H4 (cell line): ENCODE data around the gene SLCO2A1. TPM values are rescaled to one million over a fixed set of nuclear protein-coding genes. Genes with fewer than 3 reads are reported as not detected.

Source experiments
- DNase-seq: peaks from one replicate; pipeline ENCODE4 v3.0.0-alpha.2; 2015; ENCODE audit warnings: low spot score
- total RNA-seq: library from RNA; depleted of rRNA; stranded (reverse); fragments of >200 nt; shearing (Covaris generic); gene quantifications from 2 replicates; pipeline ENCODE4 v1.2.3, GENCODE V29; 2014

The SLCO2A1 gene
- total RNA-seq, 1 experiment from 2014 or later: 0.06 TPM

DNA sequence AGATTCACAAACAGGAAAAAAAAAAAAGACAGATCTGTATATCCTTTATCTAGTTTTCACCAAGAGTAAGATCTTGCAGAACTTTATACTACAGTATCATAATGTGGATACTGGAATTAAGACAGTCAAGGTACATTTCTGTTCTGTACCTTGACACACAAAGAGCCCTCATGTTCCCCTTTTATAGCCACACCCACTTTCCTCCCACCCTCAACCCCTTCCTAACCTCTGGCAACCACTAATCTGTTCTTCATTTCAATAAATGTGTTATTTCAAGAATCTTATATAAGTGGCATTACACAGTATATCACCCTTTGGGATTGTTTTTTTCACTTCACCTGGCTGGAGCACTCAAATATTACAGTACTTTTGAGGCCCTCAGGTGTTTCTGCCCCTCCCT, 130.4 kb downstream of the SLCO2A1 start:
- DNase-seq: no peak

DNA sequence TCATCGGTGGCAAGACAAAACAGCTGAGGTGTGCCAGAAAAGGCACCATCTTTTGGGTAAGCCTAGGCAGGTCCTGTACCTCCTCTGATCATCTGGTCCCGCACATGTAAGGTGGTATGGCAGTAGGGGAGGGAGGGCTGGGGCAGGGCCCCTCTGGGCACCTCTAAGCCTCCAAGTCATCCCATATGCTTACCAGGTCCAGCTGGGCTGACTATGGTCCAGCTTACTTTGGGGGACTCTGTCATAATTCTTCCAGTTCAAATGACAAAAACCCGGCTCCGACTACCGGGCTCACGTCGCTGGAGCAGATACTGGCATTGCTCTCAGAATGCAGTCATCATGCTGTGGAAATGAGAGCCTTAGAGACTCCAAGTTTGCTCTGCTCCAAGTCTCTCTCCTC, 132.2 kb downstream of the SLCO2A1 start:
- no peak for DNase-seq

DNA sequence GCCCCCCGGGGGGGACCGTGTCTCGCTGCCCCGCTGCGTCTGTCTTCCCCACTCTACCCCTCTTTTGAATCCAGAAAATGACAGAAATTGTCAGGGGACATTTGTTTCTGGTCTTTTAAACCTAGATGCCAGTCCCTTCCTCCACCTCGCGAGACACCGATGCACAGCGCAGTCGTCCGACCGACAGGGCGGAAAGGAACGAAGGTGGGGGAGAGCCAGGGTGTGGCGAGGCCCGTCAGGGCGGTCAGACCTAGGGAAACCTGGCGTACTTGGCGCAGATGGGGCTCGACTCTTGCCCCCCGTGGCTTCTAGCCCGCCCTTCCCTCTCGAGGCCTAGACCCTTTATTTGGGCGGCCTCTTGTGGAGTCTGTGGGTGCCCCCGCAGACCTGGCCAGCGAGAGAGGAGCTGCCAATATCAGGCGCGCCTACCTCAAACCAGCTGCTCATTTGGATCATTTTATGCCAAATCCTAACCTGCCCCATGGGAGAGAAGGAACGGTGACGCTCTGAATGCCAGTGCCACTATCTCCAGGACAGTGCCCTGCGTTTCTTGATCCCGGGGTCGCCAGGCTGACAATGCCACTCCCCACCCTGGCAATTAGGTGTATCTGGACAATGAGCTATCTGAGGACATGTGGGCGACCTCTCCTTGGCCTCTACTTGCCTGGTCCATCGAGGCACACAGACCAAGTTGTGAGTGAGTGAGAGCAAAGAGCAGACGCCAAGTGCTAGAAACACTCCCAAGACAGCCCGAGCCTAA, 133.5 kb downstream of the SLCO2A1 start:
- no peak for DNase-seq

DNA sequence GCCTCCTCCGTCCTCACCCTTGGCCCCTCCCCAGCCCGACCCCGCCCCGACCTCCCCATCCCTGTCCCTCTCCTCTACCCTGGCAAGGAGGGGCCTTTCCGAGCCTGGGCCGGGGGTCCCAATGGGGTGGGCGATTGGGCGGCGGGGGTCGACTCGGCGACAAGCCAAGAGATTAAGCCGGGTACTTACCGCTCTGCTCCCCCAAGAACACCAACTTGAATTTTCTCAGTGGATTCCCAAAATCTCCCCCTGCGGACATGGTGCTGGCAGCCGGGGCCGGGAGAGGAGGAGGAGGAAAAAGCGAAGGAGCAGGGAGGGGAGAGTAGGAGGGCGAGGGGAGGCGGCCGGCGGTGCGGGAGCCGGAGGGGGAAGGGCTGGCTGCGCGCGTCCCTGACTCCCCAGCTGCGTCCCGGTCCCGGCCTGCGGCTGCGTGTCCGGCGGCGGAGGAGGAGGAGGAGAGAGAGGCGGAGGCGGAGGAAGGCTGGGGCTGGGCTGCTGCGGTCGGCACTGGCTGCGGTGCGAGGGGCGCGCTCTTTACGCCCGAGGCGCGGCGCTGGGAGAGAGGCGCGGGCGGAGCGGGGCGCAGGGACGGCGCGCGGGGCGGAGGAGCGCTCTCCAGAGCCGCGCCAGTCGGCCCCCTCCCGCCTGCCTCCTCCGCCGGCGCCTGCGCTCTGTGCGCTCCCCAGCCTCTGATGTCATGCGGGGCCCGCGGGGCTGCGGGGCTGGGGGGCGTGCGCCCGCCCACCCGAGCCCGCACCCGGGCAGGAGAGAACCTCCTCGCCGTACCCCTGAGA, 134.3 kb downstream of the SLCO2A1 start, which contains the start of gene RAB6B:
TSS of gene RAB6B (minus strand) at position 675 of the 794 bp plus-strand sequence. CDS start at position 259, 416 bp downstream.
- DNase-seq: no peak

DNA sequence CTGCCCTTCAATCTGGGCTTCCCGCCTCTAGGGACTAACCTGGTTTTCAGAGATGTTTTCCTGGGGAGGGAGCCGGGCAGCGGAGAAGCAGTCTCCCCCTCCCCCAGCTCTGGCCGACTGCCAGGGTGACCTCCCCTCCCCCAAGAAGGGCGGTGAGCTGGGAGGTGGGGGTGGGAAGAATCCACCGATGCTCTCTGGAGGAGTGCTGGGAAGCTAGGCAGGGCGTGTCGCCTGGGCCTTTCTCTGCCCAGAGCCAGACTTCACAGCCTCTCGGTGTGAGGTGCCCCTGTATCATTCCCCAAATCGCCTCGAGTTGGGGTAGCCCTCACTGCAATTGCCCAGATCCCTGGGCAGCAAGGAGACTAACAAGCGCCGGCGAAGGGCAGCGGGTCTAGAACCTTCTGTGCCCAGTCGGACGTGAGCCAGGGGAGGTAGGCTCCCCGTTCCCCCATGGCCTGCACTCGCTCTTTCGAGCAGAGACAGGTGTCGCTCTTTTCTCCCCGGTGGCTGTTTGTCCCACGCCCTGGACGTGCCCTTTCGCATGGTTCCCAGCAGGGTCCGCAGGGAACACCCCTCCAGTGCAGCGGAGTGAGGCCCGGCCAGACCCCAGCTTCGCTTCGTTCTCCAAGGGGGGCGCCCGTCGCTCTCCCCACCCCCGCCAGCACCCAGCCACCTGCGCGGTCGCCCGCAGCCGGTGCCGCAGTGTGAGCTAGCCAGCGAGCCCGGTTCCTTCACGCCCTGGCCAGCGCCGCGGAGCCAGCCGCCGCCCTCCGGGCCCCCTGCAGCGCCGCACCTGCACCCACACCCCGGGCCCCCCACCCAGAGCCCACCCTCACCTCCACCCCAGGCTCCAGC, 135.1 kb downstream of the SLCO2A1 start:
- DNase-seq: no peak

DNA sequence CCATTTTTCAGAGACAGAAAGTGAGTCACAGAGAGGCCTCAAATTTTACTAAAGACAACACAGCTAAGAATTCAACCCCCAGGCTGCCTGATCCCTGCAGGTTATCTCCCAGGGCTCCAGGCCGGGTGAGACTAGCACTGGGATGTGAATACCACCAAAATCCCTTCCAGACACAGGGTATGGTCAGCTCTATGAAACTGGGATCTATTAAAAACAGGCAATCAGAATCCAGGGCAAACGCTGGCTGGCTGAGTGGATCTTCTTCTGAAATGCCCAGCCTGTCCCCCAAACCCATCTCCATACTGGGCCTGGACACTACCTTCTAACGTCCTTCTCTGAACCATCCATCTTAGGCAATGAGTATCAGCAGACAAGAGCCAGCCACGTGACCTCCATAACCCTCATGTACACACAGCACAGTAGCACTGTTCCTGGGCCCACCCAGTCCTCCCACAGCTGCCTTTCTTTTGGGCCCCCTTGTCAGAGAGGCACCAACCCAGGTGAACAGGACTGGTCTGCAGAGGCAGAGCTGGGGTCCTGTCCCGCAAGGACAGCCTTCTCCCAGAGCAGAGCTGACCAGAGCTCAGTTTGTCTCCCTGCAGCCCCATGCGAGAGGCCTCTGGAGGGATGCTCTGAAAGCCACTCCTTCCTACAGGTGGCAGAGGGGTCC, 135.9 kb downstream of the SLCO2A1 start:
- no peak for DNase-seq

DNA sequence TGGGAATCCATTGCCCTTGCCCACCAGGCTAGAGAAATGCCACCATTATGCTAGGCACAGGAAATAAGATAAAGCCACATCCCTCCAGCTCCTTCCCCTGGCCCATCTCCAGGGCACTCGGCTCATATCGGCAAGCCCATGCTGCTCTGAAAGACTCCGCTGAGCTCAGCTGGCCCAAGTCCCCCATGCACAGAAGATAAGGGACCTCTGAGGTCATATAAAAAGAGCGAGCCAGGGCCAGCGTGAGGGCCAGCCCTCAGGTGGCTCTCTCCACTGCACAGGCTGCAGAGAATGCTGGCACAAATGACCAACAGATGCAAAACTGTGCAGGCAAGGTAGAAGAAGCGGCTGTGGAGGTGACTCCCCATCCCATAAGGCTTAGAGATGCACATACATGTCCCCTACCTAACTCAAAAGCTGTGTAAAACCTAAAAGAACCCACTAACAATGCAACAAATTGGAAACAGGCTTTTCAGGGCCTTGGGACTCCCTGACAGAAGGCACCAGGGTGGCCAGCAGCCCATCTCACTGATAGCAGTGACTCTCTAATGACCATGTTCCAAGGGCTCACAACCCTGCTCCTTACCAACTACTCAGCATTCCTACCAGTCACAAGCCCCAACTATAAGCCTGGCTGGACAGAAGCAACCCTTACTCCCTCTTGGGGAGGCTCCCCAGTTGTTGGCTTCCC, 137.0 kb downstream of the SLCO2A1 start:
- DNase-seq: no peak

DNA sequence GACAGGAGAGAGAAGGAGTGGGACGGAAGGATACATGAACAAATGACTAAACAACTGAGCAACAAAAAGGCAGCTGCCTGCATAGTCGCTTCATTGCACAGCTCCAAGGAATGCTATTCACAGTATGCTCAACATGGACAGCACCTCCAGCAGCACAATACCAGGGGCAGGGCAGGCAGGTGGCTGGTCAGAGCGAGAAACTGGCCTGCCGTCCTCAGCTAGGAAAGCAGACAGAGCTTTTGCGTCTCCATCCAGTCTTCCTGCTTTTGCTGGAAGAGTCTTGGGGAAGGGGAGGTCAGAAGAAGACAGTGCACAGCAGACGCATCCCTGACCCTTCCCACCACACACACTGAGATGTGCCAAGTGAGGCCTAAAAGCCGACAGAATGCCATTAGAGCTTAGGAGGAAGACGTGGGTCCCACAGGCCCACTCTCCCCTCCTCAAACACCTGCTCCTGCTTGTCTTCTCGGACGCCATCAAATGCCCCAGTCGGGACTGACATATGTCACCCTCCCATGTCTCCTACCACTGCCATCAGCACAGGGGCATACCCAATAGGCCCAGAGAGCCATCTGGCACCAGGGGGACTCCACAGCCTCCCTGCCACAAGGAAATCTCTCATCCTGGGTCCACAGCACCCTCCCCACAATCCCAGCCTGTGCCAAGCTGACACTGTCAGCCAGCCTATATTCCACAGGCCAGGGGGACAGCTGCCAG, 137.9 kb downstream of the SLCO2A1 start:
- DNase-seq: no peak

DNA sequence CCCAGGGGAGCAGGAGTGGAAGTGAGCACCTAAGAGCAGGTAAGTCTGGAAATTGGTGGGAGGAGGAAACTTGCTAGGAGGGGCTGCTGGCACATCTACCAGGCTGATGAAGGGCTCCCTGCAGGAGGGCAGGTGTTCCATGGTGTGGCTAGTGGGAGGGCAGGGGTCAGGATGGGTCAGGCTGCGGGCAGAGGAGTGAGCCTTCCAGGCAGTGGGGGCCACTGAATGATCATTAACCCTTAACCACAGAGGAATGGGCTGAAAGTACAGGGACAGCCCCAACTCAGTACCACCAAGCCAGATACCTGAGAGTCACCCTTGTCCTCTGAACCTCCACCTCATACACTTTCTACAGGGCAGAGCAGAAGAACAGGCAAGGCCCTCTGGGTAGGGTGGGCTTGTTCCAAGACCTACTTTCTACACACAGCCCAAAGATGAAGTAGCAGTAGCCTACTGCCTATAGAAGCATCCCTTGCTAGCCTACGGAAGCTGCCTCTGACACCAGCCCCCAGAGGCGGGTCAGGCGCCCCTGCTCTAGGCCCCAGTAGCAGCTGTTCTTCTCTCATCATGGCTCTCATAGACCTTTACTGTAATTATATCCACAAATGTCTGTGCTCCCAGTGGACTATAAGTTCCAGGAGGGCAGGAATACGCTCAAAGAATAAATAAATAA, 138.6 kb downstream of the SLCO2A1 start:
- DNase-seq: no peak

DNA sequence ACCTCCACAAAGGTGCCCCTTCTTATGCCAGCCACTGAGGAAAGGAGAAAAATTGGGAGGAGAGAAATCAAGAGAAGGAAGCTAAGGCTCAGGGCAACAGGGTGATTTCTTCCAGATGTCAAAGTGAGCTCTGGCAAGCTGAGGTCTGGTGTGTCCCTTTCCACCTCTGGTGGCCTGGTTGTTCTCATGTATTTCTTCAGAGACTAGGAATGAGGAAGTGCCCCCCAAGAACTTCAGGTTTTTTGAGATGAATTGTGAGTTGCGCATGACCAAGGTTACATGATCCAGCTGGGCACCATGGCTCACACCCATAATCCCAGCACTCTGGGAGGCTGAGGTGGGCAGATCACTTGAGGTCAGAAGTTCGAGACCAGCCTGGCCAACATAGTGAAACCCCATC, 139.7 kb downstream of the SLCO2A1 start:
- no peak for DNase-seq

DNA sequence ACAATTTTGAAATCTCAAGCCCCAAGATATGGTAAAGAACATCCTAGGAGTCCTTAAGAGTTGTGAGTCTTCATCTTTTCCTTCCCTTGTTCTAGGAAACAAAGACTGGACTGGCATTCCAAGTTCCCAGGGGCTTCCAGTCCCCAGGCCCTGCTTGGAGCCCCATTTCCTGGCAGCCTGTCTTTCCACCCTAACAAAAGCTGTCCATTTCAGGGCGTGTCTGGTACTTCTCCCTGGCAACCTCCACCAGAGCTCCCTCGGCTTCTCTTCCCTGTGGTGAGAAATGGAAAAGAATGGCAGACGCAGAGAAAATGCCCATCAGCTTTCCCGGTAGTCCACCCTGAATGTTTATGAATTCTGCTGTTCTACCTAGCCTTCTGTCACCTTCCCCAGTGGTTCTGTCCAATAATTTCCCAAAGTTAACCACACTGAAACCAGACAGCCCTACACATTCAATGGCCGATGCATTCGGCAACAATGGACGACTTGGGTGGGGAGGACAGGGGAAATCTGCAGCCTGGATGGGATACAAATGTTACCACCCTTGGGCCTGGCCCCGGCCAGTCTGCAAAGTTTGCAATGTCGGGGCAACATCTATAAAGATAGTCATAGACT, 140.9 kb downstream of the SLCO2A1 start:
- DNase-seq: no peak

DNA sequence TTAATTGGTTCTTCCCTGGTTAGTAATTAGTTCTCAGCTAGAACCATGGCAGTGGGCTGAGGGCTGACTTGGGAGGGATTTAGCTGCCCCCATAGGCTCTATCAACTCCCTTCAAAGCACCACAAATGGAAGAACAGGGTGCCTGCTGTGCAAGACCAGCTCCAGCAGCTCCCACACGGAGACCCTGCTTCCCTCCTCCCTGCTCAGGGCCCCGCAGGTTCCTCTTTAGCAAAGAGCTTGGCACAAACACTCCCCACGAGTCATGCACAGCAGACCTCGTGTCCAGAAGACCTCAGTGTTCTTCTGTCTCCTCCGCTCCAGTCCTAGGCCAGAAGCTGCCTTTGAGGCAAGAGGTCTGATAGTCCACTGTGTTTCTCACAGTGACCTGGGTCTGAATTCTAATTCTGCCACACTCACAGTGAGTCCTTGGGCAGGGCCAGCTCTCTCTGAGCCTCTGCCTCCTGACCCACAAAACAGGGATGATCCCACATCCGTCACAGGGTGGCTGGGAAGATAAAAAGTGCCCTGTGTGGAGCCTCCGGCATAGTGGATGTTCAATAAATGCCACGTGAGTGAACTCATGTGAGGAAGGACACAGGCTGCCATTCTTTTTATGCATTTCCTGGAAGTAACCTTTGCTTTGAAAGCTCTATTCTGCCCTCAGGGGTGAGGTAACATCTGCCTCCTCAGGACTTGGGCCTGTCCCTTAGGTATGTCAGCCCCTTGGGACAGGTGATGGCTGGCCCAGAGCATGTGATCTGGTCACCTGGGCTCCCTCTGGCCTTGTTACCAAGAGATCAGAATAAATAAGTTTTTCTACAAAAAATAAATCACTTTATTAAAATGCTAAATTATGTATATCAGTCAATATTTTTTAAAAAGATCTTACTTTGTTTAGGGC, 141.7 kb downstream of the SLCO2A1 start:
- DNase-seq: no peak

DNA sequence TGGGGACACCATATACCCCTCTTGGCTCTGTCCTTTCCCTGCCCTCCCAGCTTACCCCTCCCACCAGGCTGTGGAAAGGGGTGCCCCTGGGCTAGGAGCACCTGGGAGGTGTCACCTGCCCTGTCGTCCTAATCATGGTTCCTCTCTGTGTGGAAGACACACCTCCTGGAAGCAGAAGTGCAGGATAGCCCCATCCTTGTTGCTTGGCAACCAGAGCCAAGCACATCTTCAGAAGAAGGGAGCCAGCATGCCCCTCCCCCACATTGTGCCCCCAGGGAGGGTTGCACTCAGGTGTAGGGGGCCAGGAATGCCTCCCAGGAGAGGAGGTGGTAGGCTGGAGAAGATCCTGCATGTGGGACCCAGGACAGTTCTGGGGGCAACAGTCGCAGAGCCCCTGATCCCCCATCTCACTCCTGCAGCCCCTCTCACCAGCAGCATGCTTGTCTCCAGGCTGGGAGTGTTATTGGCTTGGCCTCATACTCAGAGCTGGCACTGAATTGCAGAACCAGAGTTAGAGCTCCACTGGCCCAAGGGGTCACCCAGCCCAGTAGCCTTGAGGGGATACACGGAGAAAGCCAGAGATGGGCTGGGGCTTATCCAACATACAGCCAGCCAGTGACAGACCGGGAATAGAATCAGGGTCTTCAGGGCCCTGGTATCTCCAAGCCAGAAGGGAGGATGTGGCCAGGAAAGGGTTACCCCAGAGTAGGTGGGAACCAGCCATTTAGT, 142.5 kb downstream of the SLCO2A1 start:
- DNase-seq: no peak

DNA sequence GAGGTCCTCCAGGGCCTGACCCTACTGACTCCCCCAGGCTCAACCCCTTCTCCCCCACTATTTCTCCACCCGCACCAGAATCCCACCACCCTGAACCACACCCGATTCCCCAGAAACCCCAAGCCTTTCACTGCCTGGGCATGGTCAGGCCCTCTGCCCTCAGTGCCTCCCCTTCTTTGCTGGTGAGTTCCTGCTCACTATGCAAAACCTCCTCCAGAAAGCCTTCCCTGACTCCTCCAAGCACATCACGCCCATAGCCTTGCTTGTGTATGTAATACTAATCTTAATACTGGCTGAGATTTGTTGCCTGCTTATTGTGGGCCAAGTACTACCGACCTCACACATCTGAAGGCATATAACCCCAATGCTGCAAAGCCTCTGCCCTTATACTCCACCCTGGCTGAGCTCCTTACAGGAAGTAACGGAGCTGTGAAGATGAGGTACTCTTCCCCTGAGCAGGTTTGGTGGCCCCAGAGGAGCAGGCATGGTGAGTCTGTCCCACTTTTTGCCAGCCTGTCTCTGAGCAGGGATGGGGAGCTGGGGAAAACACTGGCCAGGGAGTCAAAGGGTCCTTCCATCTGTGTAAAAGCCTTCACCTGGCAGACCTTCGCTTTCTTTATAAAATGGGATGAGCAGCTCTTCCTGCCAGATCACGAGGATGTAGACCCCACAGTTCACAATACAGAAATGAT, 143.5 kb downstream of the SLCO2A1 start:
- DNase-seq: no peak

DNA sequence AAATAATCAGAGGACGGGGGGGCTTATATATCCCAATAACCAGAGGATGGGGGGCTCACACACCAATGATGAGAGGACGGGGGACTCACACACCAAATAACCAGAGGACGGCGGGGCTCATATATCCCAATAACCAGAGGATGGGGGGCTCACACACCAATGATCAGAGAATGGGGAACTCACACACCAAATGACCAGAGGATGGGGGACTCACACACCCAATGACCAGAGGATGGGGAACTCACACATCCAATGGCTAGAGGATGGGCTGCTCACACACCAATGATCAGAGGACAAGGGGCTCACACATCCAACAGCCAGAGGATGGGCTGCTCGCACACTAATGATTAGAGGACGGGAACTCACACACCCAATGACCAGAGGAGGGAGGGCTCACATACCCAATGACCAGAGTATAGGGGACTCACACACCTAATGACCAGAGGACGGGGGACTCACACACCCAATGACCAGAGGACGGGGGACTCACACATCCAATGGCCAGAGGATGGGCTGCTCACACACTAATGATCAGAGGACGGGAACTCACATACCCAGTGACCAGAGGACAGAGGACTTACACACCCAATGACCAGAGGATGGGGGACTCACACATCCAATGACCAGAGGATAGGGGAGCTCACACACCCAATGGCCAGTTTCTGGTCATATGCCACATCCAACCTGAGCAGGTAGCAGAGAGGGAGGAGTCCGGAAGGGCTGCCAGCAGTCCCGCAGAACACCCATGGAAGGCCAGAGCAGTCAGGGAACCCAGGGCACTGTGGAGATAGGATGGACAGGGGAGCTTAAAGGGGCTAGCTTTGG, 144.6 kb downstream of the SLCO2A1 start:
- no peak for DNase-seq
